ENCODE results near the gene RAB4B. TPM values are rescaled to one million over a fixed set of nuclear protein-coding genes. Genes with fewer than 3 reads are reported as not detected.

RAB4B gene
- total and polyA plus RNA-seq, 5 donors from 2014 or later, result 62.2 to 89.3 (median 79.6) TPM

- Histone ChIP-seq H3K9me3 (ENCODE audit: control insufficient read depth in 2 of 2, low read length in 2 of 2) (no peaks in the 10 kb centered on the region), H3K27ac (ENCODE audit: insufficient read depth, low read length, poor library complexity, severe bottlenecking) (no peak overlapping the region), H3K27me3 (ENCODE audit: control insufficient read depth, insufficient read depth, low read length) (no peaks in the 10 kb centered on the region), H3K4me1 (ENCODE audit: control insufficient read depth, insufficient read depth, low read length, poor library complexity, severe bottlenecking) (peaks cover 22% of the 10 kb centered on the region), H3K4me3 (ENCODE audit: low read depth, low read length) (no peak overlapping the region), H3K36me3 (ENCODE audit: control insufficient read depth, insufficient read depth, low read length) (peaks cover under 1% of the 10 kb centered on the region)
- H3K9me3 Mint-ChIP-seq, result no peaks in the 10 kb centered on the region
- peaks cover 8% of the 10 kb centered on the region for H3K27me3 Mint-ChIP-seq
- peak overlapping the region in 3 of 4 donors; percentile 22 to 98 (median 79) for H3K4me3 Mint-ChIP-seq
- peaks cover 6% of the 10 kb centered on the region for H3K36me3 Mint-ChIP-seq
- peak overlapping the region; percentile 69 to 98 (median 97) for H3K27ac Mint-ChIP-seq
- DNase-seq (no peak), ATAC-seq (ENCODE audit: low read depth in 2 of 2) (no peak)
- peaks cover under 1 to 40% (median 19%) of the 10 kb centered on the region in 4 donors for H3K4me1 Mint-ChIP-seq
Observed at GRCh38 chr19:40776364-40776763, 1.7 kb upstream of the RAB4B start.

GRCh38 chr19:40776932-40777644 is 959 bp upstream of the RAB4B start:
- ATAC-seq (ENCODE audit: low read depth in 2 of 2), result peak; percentile 68 to 70
- peaks cover 22% of the 10 kb centered on the region for H3K4me1 ChIP-seq (ENCODE audit: control insufficient read depth, insufficient read depth, low read length, poor library complexity, severe bottlenecking)
- Mint-ChIP-seq H3K27me3 (peaks cover 8% of the 10 kb centered on the region), H3K4me1 (peaks cover 0 to 42% (median 19%) of the 10 kb centered on the region in 4 donors), H3K36me3 (peaks cover 9% of the 10 kb centered on the region), H3K4me3 (peak overlapping the region; percentile 94 to 99 (median 98)), H3K27ac (peak overlapping the region; percentile 94 to 98 (median 97)), H3K9me3 (no peaks in the 10 kb centered on the region)
- peaks cover 2% of the 10 kb centered on the region for H3K36me3 ChIP-seq (ENCODE audit: control insufficient read depth, insufficient read depth, low read length)
- H3K9me3 ChIP-seq (ENCODE audit: control insufficient read depth in 2 of 2, low read length in 2 of 2), result no peaks in the 10 kb centered on the region
- peak overlapping the region; percentile 97 for H3K4me3 ChIP-seq (ENCODE audit: low read depth, low read length)
- peak overlapping the region; percentile 98 for H3K27ac ChIP-seq (ENCODE audit: insufficient read depth, low read length, poor library complexity, severe bottlenecking)
- H3K27me3 ChIP-seq (ENCODE audit: control insufficient read depth, insufficient read depth, low read length), result no peaks in the 10 kb centered on the region
- DNase-seq, result peak; percentile 87 to 97 (median 90)

- Histone ChIP-seq H3K36me3 (ENCODE audit: control insufficient read depth, insufficient read depth, low read length) (peaks cover 2% of the 10 kb centered on the region), H3K9me3 (ENCODE audit: control insufficient read depth in 2 of 2, low read length in 2 of 2) (no peaks in the 10 kb centered on the region), H3K4me3 (ENCODE audit: low read depth, low read length) (peak overlapping the region; percentile 97), H3K27ac (ENCODE audit: insufficient read depth, low read length, poor library complexity, severe bottlenecking) (peak overlapping the region; percentile 98), H3K27me3 (ENCODE audit: control insufficient read depth, insufficient read depth, low read length) (no peaks in the 10 kb centered on the region), H3K4me1 (ENCODE audit: control insufficient read depth, insufficient read depth, low read length, poor library complexity, severe bottlenecking) (peaks cover 22% of the 10 kb centered on the region)
- Mint-ChIP-seq H3K4me1 (peaks cover 0 to 45% (median 20%) of the 10 kb centered on the region in 4 donors), H3K4me3 (peak overlapping the region; percentile 94 to 99 (median 98)), H3K27me3 (peaks cover 8% of the 10 kb centered on the region), H3K27ac (peak overlapping the region; percentile 94 to 98 (median 97)), H3K9me3 (no peaks in the 10 kb centered on the region), H3K36me3 (peaks cover 12% of the 10 kb centered on the region)
- ATAC-seq (ENCODE audit: low read depth in 2 of 2), result no peak
- DNase-seq, result no peak
Observed at GRCh38 chr19:40777645-40777936, 456 bp upstream of the RAB4B start.

GRCh38 chr19:40778706-40779284 is 748 bp downstream of the RAB4B start:
- H3K27me3 ChIP-seq (ENCODE audit: control insufficient read depth, insufficient read depth, low read length), result no peaks in the 10 kb centered on the region
- ATAC-seq (ENCODE audit: low read depth in 2 of 2), result no peak
- H3K36me3 Mint-ChIP-seq, result peaks cover 17% of the 10 kb centered on the region
- peaks cover 22% of the 10 kb centered on the region for H3K4me1 ChIP-seq (ENCODE audit: control insufficient read depth, insufficient read depth, low read length, poor library complexity, severe bottlenecking)
- H3K4me3 Mint-ChIP-seq, result peak overlapping the region; percentile 94 to 99 (median 98)
- H3K27me3 Mint-ChIP-seq, result peaks cover 8% of the 10 kb centered on the region
- no peaks in the 10 kb centered on the region for H3K9me3 Mint-ChIP-seq
- H3K36me3 ChIP-seq (ENCODE audit: control insufficient read depth, insufficient read depth, low read length), result peaks cover 2% of the 10 kb centered on the region
- H3K27ac Mint-ChIP-seq, result peak overlapping the region; percentile 94 to 98 (median 97)
- DNase-seq, result no peak
- peak overlapping the region; percentile 98 for H3K27ac ChIP-seq (ENCODE audit: insufficient read depth, low read length, poor library complexity, severe bottlenecking)
- no peaks in the 10 kb centered on the region for H3K9me3 ChIP-seq (ENCODE audit: control insufficient read depth in 2 of 2, low read length in 2 of 2)
- peak overlapping the region; percentile 77 for H3K4me3 ChIP-seq (ENCODE audit: low read depth, low read length)
- peaks cover 0 to 47% (median 22%) of the 10 kb centered on the region in 4 donors for H3K4me1 Mint-ChIP-seq

- H3K27ac ChIP-seq (ENCODE audit: insufficient read depth, low read length, poor library complexity, severe bottlenecking), result no peak overlapping the region
- peaks cover 17% of the 10 kb centered on the region for H3K36me3 Mint-ChIP-seq
- peak overlapping the region in 3 of 4 donors; percentile 57 to 86 (median 58) for H3K4me3 Mint-ChIP-seq
Observed at GRCh38 chr19:40780582-40780981, 2.5 kb downstream of the RAB4B start.

GRCh38 chr19:40781140-40781539 is 3.1 kb downstream of the RAB4B start:
- Mint-ChIP-seq H3K4me3 (no peak overlapping the region), H3K4me1 (peaks cover 0 to 47% (median 22%) of the 10 kb centered on the region in 4 donors), H3K27ac (no peak overlapping the region), H3K9me3 (no peaks in the 10 kb centered on the region), H3K36me3 (peaks cover 17% of the 10 kb centered on the region), H3K27me3 (peaks cover 8% of the 10 kb centered on the region)
- Histone ChIP-seq H3K4me1 (ENCODE audit: control insufficient read depth, insufficient read depth, low read length, poor library complexity, severe bottlenecking) (peaks cover 22% of the 10 kb centered on the region), H3K4me3 (ENCODE audit: low read depth, low read length) (no peak overlapping the region), H3K27ac (ENCODE audit: insufficient read depth, low read length, poor library complexity, severe bottlenecking) (no peak overlapping the region), H3K27me3 (ENCODE audit: control insufficient read depth, insufficient read depth, low read length) (no peaks in the 10 kb centered on the region), H3K36me3 (ENCODE audit: control insufficient read depth, insufficient read depth, low read length) (peaks cover 11% of the 10 kb centered on the region), H3K9me3 (ENCODE audit: control insufficient read depth in 2 of 2, low read length in 2 of 2) (no peaks in the 10 kb centered on the region)
- ATAC-seq (ENCODE audit: low read depth in 2 of 2), result no peak
- DNase-seq, result no peak

More at GRCh38 chr19:40780582-40780981, 2.5 kb downstream of the RAB4B start:
- peaks cover 11% of the 10 kb centered on the region for H3K36me3 ChIP-seq (ENCODE audit: control insufficient read depth, insufficient read depth, low read length)
- no peaks in the 10 kb centered on the region for H3K9me3 Mint-ChIP-seq
- peaks cover 0 to 47% (median 22%) of the 10 kb centered on the region in 4 donors for H3K4me1 Mint-ChIP-seq
- H3K4me1 ChIP-seq (ENCODE audit: control insufficient read depth, insufficient read depth, low read length, poor library complexity, severe bottlenecking), result peaks cover 22% of the 10 kb centered on the region
- ATAC-seq (ENCODE audit: low read depth in 2 of 2) (no peak), DNase-seq (no peak)
- H3K9me3 ChIP-seq (ENCODE audit: control insufficient read depth in 2 of 2, low read length in 2 of 2), result no peaks in the 10 kb centered on the region
- H3K27ac Mint-ChIP-seq, result peak overlapping the region in 2 of 3 donors; percentile 62 to 82
- H3K27me3 Mint-ChIP-seq, result peaks cover 8% of the 10 kb centered on the region
- no peaks in the 10 kb centered on the region for H3K27me3 ChIP-seq (ENCODE audit: control insufficient read depth, insufficient read depth, low read length)
- no peak overlapping the region for H3K4me3 ChIP-seq (ENCODE audit: low read depth, low read length)

GRCh38 chr19:40783711-40784110 is 5.7 kb downstream of the RAB4B start:
- no peak overlapping the region for H3K27ac Mint-ChIP-seq
- Histone ChIP-seq H3K4me1 (ENCODE audit: control insufficient read depth, insufficient read depth, low read length, poor library complexity, severe bottlenecking) (peaks cover 6% of the 10 kb centered on the region), H3K27ac (ENCODE audit: insufficient read depth, low read length, poor library complexity, severe bottlenecking) (no peak overlapping the region), H3K27me3 (ENCODE audit: control insufficient read depth, insufficient read depth, low read length) (no peaks in the 10 kb centered on the region), H3K4me3 (ENCODE audit: low read depth, low read length) (no peak overlapping the region), H3K36me3 (ENCODE audit: control insufficient read depth, insufficient read depth, low read length) (peaks cover 17% of the 10 kb centered on the region), H3K9me3 (ENCODE audit: control insufficient read depth in 2 of 2, low read length in 2 of 2) (no peaks in the 10 kb centered on the region)
- H3K27me3 Mint-ChIP-seq, result no peaks in the 10 kb centered on the region
- DNase-seq (no peak), ATAC-seq (ENCODE audit: low read depth in 2 of 2) (no peak)
- H3K4me3 Mint-ChIP-seq, result no peak overlapping the region
- no peaks in the 10 kb centered on the region for H3K9me3 Mint-ChIP-seq
- peaks cover 0 to 29% (median 9%) of the 10 kb centered on the region in 4 donors for H3K4me1 Mint-ChIP-seq
- peaks cover 17% of the 10 kb centered on the region for H3K36me3 Mint-ChIP-seq

Data from CD4-positive, CD25-positive, alpha-beta regulatory T cell (primary cell).